ENCODE results near the gene SAMD11.

The SAMD11 gene

GRCh38 chr1:905811-906599 is 17.7 kb upstream of the SAMD11 start:
- DNase-seq, result no peak

GRCh38 chr1:906600-907420 is 16.9 kb upstream of the SAMD11 start:
- DNase-seq, result no peak

- no peak for DNase-seq
Measured at GRCh38 chr1:907611-908451, 15.9 kb upstream of the SAMD11 start.

GRCh38 chr1:908661-909060 is 15.1 kb upstream of the SAMD11 start:
- no peak for DNase-seq

- no peak for DNase-seq
Measured at GRCh38 chr1:909861-910310, 13.8 kb upstream of the SAMD11 start.

- no peak for DNase-seq
Measured at GRCh38 chr1:910311-910880, 13.3 kb upstream of the SAMD11 start.

GRCh38 chr1:910881-911721 is 12.6 kb upstream of the SAMD11 start:
- peak; percentile 77 for DNase-seq

GRCh38 chr1:911875-912739 is 11.6 kb upstream of the SAMD11 start:
- DNase-seq, result peak; percentile 70

- DNase-seq, result peak; percentile 45
Measured at GRCh38 chr1:912740-913301, 10.9 kb upstream of the SAMD11 start.

- DNase-seq, result no peak
Measured at GRCh38 chr1:913491-914130, 10.1 kb upstream of the SAMD11 start.

- no peak for DNase-seq
Measured at GRCh38 chr1:914131-914890, 9.4 kb upstream of the SAMD11 start.

- DNase-seq, result no peak
Measured at GRCh38 chr1:914891-915280, 8.8 kb upstream of the SAMD11 start.

- DNase-seq, result no peak
Measured at GRCh38 chr1:915295-916172, 8.2 kb upstream of the SAMD11 start.

- DNase-seq, result no peak
Measured at GRCh38 chr1:916173-917075, 7.3 kb upstream of the SAMD11 start.

GRCh38 chr1:917076-917459 is 6.7 kb upstream of the SAMD11 start:
- DNase-seq, result peak; percentile 60

- DNase-seq, result no peak
Measured at GRCh38 chr1:917466-918091, 6.1 kb upstream of the SAMD11 start.

GRCh38 chr1:918353-918752 is 5.4 kb upstream of the SAMD11 start:
- no peak for DNase-seq

Data from NCI-H82 (cell line).